ENCODE results near the gene COPS7A.

GRCh38 chr12:6779708-6780432 is 56.0 kb downstream of the COPS7A start:
- TF ChIP-seq EZH2phosphoT487 (IDR thresholded peaks at IDR 0.05; ENCODE audit: insufficient read depth, low read depth) (no peak), EZH2 (IDR thresholded peaks at IDR 0.05; ENCODE audit: insufficient read depth, poor library complexity, severe bottlenecking) (no peak)
